Uterus (tissue), 4 donors: ENCODE data around the gene PNMA8A. TPM values are rescaled to one million over a fixed set of nuclear protein-coding genes. Genes with fewer than 3 reads are reported as not detected.
A peak's percentile ranks its signal among the peaks of the same experiment; 100 is the strongest.

Experiments
- DNase-seq, 2 donors: peaks; one replicate each; pipeline ENCODE4 v3.0.0-alpha.2; 2019 to 2020
- H3K27ac ChIP-seq, 2 donors: fragments of 200-600 bp; sonication (generic); 1 replicate in 1 of 2; 2 replicates in 1 of 2; pipeline ENCODE4 v1.5.1; 2016 to 2018
- H3K27me3 ChIP-seq, 2 donors: fragments of 200-600 bp; sonication (generic); one replicate each; pipeline ENCODE4 v1.5.1; 2018 to 2019; ENCODE audit warnings: control low read depth in 1 of 2
- H3K36me3 ChIP-seq, 2 donors: fragments of 200-600 bp; sonication (generic); one replicate each; pipeline ENCODE4 v1.5.1; 2019; ENCODE audit warnings: control low read depth in 1 of 2
- H3K4me1 ChIP-seq, 2 donors: fragments of 200-600 bp; sonication (generic); one replicate each; pipeline ENCODE4 v1.5.1; 2018 to 2019; ENCODE audit warnings: control low read depth in 1 of 2
- H3K4me3 ChIP-seq, 2 donors: fragments of 200-600 bp; sonication (generic); 1 replicate in 1 of 2; 2 replicates in 1 of 2; pipeline ENCODE4 v1.5.1; 2018 to 2019; ENCODE audit warnings: mild to moderate bottlenecking in 1 of 2
- H3K9me3 ChIP-seq, 2 donors: fragments of 200-600 bp; sonication (generic); one replicate each; pipeline ENCODE4 v1.5.1; 2019; ENCODE audit warnings: control low read depth in 1 of 2
- POLR2A ChIP-seq, 2 donors: fragments of 450-650 bp; IDR thresholded peaks; one replicate each; pipeline ENCODE4 v1.6.1; 2016; ENCODE audit warnings: antibody characterized with exemption in 2 of 2, mild to moderate bottlenecking in 1 of 2, moderate library complexity in 1 of 2
- intact Hi-C: fragments of 100-400 bp; cut with DNase I; formaldehyde crosslinking; loops from one replicate; pipeline ENCODE4 v1.15.1; 2023; ENCODE audit warnings: low total_unique reads
- total RNA-seq, 4 donors: library from RNA; depleted of rRNA in 3 of 4; stranded (reverse); fragments of >200 nt in 3 of 4; gene quantifications; one replicate each; pipeline versions ENCODE4 v1.1.0 to v1.2.4, GENCODE V29; 2014 to 2023
- TF ChIP-seq, protein P1 (sequence below), 4 experiments: fragments of 200-600 bp in 2 of 4; fragments of 450-650 bp in 2 of 4; sonication (generic) in 2 of 4; IDR thresholded peaks; one replicate each; pipeline ENCODE4 v1.5.1; 2016 to 2019; ENCODE audit warnings: antibody characterized with exemption in 4 of 4, mild to moderate bottlenecking in 2 of 4, moderate library complexity in 1 of 4
- donor health status: DM: yes; HTN: yes; CAD: no.

Gene PNMA8A
- total RNA-seq, 4 donors from 2014 or later, result 8.7 to 69.7 (median 16.1) TPM

DNA sequence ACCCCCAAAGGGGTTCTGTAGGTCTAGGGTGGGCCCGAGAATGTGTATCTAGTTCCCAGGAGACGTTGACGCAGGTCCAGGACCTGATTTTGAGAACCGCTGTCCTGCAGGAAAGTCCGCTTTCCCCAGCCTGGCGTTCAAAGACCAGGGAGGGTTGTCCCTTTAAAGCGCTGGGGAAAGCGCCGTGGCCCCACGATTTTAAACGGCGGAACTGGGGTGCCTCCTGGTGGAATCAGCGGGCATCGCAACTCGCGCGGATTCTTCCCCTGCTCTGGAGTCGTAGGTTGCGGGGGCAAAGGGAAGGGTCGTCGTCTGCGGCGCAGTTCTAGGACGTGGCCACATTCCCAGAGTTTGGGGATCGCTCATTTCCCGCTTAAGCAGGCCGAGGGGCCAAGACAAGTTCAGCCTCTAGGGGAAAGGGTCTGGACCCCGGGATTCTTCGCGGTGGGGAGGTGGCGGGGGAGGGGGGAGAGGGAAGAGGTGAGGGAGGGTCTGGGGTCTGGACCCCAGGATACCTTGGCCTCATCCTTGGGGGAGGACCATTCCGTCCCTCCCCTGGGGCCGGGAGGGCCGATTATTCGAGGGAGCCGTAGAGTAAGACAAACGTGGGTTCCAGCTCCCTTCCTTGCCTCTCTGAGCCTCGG lies 16.6 kb upstream of the PNMA8A start:
- H3K4me3 ChIP-seq, result peak overlapping the region; percentile 22 to 29
- intact Hi-C loops, result loop anchor here (5.0 kb wide), 1 partner anchor 86 kb away; no protein-coding TSS in a partner anchor
- H3K9me3 ChIP-seq, result no peaks in the 10 kb centered on the region
- H3K27me3 ChIP-seq, result no peaks in the 10 kb centered on the region
- H3K27ac ChIP-seq, result peak overlapping the region in 1 of 2 donors; percentile 64
- DNase-seq, result peak; percentile 82 to 88
- peaks cover 0 to 11% of the 10 kb centered on the region in 2 donors for H3K4me1 ChIP-seq
- TF ChIP-seq, protein P1, sequence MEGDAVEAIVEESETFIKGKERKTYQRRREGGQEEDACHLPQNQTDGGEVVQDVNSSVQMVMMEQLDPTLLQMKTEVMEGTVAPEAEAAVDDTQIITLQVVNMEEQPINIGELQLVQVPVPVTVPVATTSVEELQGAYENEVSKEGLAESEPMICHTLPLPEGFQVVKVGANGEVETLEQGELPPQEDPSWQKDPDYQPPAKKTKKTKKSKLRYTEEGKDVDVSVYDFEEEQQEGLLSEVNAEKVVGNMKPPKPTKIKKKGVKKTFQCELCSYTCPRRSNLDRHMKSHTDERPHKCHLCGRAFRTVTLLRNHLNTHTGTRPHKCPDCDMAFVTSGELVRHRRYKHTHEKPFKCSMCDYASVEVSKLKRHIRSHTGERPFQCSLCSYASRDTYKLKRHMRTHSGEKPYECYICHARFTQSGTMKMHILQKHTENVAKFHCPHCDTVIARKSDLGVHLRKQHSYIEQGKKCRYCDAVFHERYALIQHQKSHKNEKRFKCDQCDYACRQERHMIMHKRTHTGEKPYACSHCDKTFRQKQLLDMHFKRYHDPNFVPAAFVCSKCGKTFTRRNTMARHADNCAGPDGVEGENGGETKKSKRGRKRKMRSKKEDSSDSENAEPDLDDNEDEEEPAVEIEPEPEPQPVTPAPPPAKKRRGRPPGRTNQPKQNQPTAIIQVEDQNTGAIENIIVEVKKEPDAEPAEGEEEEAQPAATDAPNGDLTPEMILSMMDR (IDR thresholded peaks at IDR 0.05), result peak; percentile 97 to 99 (median 98)
- no peak for TF ChIP-seq POLR2A (IDR thresholded peaks at IDR 0.05)
- no peaks in the 10 kb centered on the region for H3K36me3 ChIP-seq

DNA sequence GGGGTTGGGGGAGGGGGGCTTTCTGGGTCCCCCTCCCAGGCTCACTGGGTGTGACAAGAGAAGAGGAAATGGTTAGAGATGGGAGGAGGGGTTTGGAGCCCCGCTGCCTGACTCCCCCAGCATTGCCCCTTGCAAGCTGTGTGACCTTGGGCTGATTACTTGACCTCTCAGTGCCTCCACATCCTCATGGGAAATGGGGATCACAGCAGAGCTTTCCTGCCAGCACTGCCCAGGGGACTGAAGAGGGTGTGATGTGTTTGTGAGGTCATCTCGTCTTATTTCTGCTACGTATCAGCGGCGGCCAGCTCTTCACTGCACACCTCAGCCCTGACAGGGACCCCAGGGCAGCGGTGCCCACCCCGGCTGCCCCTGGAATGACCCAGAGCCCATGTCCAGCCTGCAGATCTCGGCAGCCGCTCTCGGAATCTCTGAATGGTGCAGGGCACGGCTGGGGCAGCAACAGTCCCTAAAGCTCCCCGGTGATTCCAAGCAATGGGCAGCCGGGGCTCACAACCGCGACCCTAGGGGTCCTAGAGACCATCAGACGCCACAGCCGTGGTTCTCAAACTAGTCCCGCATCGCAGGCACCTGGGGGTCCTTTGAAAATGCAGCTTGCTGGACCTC lies 15.9 kb upstream of the PNMA8A start:
- no peak for TF ChIP-seq POLR2A (IDR thresholded peaks at IDR 0.05)
- TF ChIP-seq, protein P1 (IDR thresholded peaks at IDR 0.05), result no peak
- peaks cover 0 to 11% of the 10 kb centered on the region in 2 donors for H3K4me1 ChIP-seq
- no peaks in the 10 kb centered on the region for H3K36me3 ChIP-seq
- no peaks in the 10 kb centered on the region for H3K27me3 ChIP-seq
- H3K4me3 ChIP-seq, result peak overlapping the region; percentile 22 to 29
- no peaks in the 10 kb centered on the region for H3K9me3 ChIP-seq
- H3K27ac ChIP-seq, result peak overlapping the region in 1 of 2 donors; percentile 64
- DNase-seq, result no peak
- intact Hi-C loops, result loop anchor here (5.0 kb wide), 1 partner anchor 85 kb away; no protein-coding TSS in a partner anchor

GRCh38 chr19:46486358-46486757 lies 15.0 kb upstream of the PNMA8A start:
- Histone ChIP-seq H3K36me3 (no peaks in the 10 kb centered on the region), H3K27ac (no peak overlapping the region), H3K4me3 (no peak overlapping the region), H3K4me1 (peaks cover 0 to 11% of the 10 kb centered on the region in 2 donors), H3K9me3 (no peaks in the 10 kb centered on the region), H3K27me3 (no peaks in the 10 kb centered on the region)
- no peak for DNase-seq
- intact Hi-C loops, result loop anchor here (5.0 kb wide), 1 partner anchor 84 kb away; no protein-coding TSS in a partner anchor
- TF ChIP-seq POLR2A (IDR thresholded peaks at IDR 0.05), result no peak

DNA sequence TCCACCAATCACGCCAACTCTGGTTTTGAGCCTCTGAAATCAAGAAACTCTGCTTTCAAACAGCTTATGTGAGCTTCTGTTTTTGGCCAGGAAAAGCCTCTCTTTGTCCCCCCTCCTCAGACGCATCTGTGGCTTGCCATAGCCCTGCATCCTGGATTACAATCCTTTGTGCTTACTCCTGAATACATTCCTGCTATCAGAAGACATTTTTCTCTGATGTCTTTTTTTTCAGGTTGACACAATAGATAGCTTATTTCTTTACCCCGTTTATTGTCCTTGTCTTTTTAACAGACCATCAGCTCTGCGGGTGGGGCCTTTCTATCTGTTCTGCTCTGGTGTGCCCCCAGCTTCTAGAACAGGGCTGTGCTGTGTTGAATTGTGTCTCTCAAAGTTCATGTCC lies 13.3 kb upstream of the PNMA8A start:
- intact Hi-C loops, result loop anchor here (5.0 kb wide), 1 partner anchor 82 kb away; no protein-coding TSS in a partner anchor
- no peak for DNase-seq
- Histone ChIP-seq H3K27ac (no peak overlapping the region), H3K9me3 (no peaks in the 10 kb centered on the region), H3K27me3 (no peaks in the 10 kb centered on the region), H3K36me3 (no peaks in the 10 kb centered on the region), H3K4me3 (no peak overlapping the region), H3K4me1 (peaks cover 0 to 6% of the 10 kb centered on the region in 2 donors)
- no peak for TF ChIP-seq POLR2A (IDR thresholded peaks at IDR 0.05)

DNA sequence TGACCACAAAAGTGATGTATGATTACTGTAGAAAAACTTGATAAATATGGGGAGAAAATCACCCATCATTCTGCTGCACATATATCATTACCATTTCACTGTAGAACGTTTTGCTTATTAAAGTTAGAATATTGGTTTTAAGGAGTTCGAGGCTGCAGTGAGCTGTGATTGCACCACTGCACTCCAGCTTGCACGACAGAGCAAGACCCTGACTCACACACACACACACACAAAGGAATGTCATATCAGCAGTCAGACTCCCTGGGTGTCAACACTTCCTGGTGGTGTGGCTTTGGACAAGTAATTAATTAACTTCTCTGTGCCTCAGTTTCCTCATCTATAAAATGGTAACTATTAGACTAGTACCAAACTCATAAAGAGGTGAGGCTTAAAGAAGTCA lies 11.3 kb upstream of the PNMA8A start:
- intact Hi-C loops, result no loop called here
- no peaks in the 10 kb centered on the region for H3K4me1 ChIP-seq
- no peak for TF ChIP-seq POLR2A (IDR thresholded peaks at IDR 0.05)
- TF ChIP-seq, protein P1 (IDR thresholded peaks at IDR 0.05), result no peak
- DNase-seq, result no peak
- H3K4me3 ChIP-seq, result no peak overlapping the region
- no peaks in the 10 kb centered on the region for H3K36me3 ChIP-seq
- no peaks in the 10 kb centered on the region for H3K9me3 ChIP-seq
- peak overlapping the region; percentile 74 to 90 for H3K27ac ChIP-seq
- H3K27me3 ChIP-seq, result no peaks in the 10 kb centered on the region

GRCh38 chr19:46481947-46482346 lies 10.6 kb upstream of the PNMA8A start:
- H3K36me3 ChIP-seq, result no peaks in the 10 kb centered on the region
- H3K27me3 ChIP-seq, result no peaks in the 10 kb centered on the region
- peak overlapping the region in 1 of 2 donors; percentile 2 for H3K4me3 ChIP-seq
- intact Hi-C loops, result no loop called here
- peak overlapping the region; percentile 74 to 90 for H3K27ac ChIP-seq
- peak; percentile 62 to 64 for DNase-seq
- H3K4me1 ChIP-seq, result no peaks in the 10 kb centered on the region
- TF ChIP-seq, protein P1 (IDR thresholded peaks at IDR 0.05), result no peak
- no peak for TF ChIP-seq POLR2A (IDR thresholded peaks at IDR 0.05)
- H3K9me3 ChIP-seq, result no peaks in the 10 kb centered on the region
